Choroid plexus epithelial cell (primary cell): ENCODE results near the gene REPS1.

Experiments used
- DNase-seq: peaks from one replicate; pipeline ENCODE4 v3.0.0-alpha.2; 2010; ENCODE audit warnings: low read depth
- H3K4me3 ChIP-seq: 2 replicates; pipeline ENCODE4 v1.5.1; 2011; ENCODE audit warnings: low read depth, mild to moderate bottlenecking, control low read depth, low read length, moderate library complexity
- CTCF ChIP-seq: conservative IDR thresholded peaks from 2 replicates; pipeline ENCODE4 v1.5.1; 2011; ENCODE audit warnings: low read depth, mild to moderate bottlenecking, control low read depth, inconsistent platforms, low read length, moderate library complexity

The REPS1 gene

GRCh38 chr6:139014945-139015344, 26.9 kb upstream of the REPS1 start:
- no peak overlapping the region for H3K4me3 ChIP-seq
- no peak for DNase-seq
- TF ChIP-seq CTCF: no peak

- DNase-seq: no peak
- TF ChIP-seq CTCF: no peak
- H3K4me3 ChIP-seq: no peak overlapping the region
Measured at GRCh38 chr6:139013185-139013800, 25.2 kb upstream of the REPS1 start.

GRCh38 chr6:139011980-139012379, 23.9 kb upstream of the REPS1 start:
- no peak overlapping the region for H3K4me3 ChIP-seq
- no peak for TF ChIP-seq CTCF
- DNase-seq: no peak

GRCh38 chr6:139010674-139011073, 22.6 kb upstream of the REPS1 start:
- no peak for DNase-seq
- H3K4me3 ChIP-seq: no peak overlapping the region
- no peak for TF ChIP-seq CTCF

GRCh38 chr6:139008117-139008516, 20.1 kb upstream of the REPS1 start:
- no peak for TF ChIP-seq CTCF
- no peak overlapping the region for H3K4me3 ChIP-seq
- DNase-seq: no peak

- no peak overlapping the region for H3K4me3 ChIP-seq
- no peak for DNase-seq
- TF ChIP-seq CTCF: no peak
Measured at GRCh38 chr6:139007428-139007827, 19.4 kb upstream of the REPS1 start.

GRCh38 chr6:139006477-139006876, 18.4 kb upstream of the REPS1 start:
- no peak for TF ChIP-seq CTCF
- H3K4me3 ChIP-seq: no peak overlapping the region
- DNase-seq: no peak
